HepG2 (cell line): ENCODE data around the gene ATP5F1E. TPM values are rescaled to one million over a fixed set of nuclear protein-coding genes. Genes with fewer than 3 reads are reported as not detected.

Source experiments
- ARID5B ChIP-seq: IDR thresholded peaks from 2 replicates; pipeline ENCODE4 v1.4.0; 2020; ENCODE audit warnings: mild to moderate bottlenecking, missing genetic modification reagents
- ATF1 ChIP-seq: IDR thresholded peaks from 2 replicates; pipeline ENCODE4 v1.6.1; 2016; ENCODE audit warnings: mild to moderate bottlenecking, control low read depth
- CEBPB ChIP-seq: IDR thresholded peaks from 2 replicates; pipeline ENCODE4 v1.6.1; 2011; ENCODE audit warnings: low read depth, low read length, improper control_type of control experiment, borderline replicate concordance
- EZH2 ChIP-seq: conservative IDR thresholded peaks from 2 replicates; pipeline ENCODE4 v1.6.1; 2012; ENCODE audit warnings: mild to moderate bottlenecking, low read depth, low read length, moderate library complexity
- FOXJ3 ChIP-seq: sonication (generic); formaldehyde crosslinking; IDR thresholded peaks from 2 replicates; pipeline ENCODE4 v1.4.0; 2020; ENCODE audit warnings: missing genetic modification reagents, mild to moderate bottlenecking, borderline replicate concordance
- GABPA ChIP-seq, 2 experiments: IDR thresholded peaks; 2 replicates each; pipeline ENCODE4 v1.6.1; 2011 to 2016; ENCODE audit warnings: low read depth in 2 of 2, low read length in 1 of 2, missing biosample characterization in 1 of 2, missing genetic modification characterization in 1 of 2
- IRF9 ChIP-seq: sonication (generic); formaldehyde crosslinking; IDR thresholded peaks from 2 replicates; pipeline ENCODE4 v1.8.0; 2022; ENCODE audit warnings: missing genetic modification reagents, mild to moderate bottlenecking, borderline replicate concordance
- MYNN ChIP-seq: sonication (generic); formaldehyde crosslinking; IDR thresholded peaks from 2 replicates; pipeline ENCODE4 v1.4.0; 2020; ENCODE audit warnings: mild to moderate bottlenecking, low read depth, missing genetic modification reagents
- SOX13 ChIP-seq, 3 experiments: fragments of 450-650 bp in 1 of 3; sonication (generic) in 1 of 3; formaldehyde crosslinking in 1 of 3; IDR thresholded peaks in 2 of 3; conservative IDR thresholded peaks in 1 of 3; 2 replicates each; pipeline versions ENCODE4 v1.5.0 to v1.6.1; 2016 to 2020; ENCODE audit warnings: antibody characterized with exemption in 1 of 3, mild to moderate bottlenecking in 1 of 3, missing compliant biosample characterization in 1 of 3, missing genetic modification reagents in 1 of 3, moderate library complexity in 1 of 3
- TFE3 ChIP-seq: IDR thresholded peaks from 2 replicates; pipeline ENCODE4 v1.6.1; 2016
- THRA ChIP-seq: sonication (generic); formaldehyde crosslinking; IDR thresholded peaks from 2 replicates; pipeline ENCODE4 v1.4.0; 2020; ENCODE audit warnings: missing genetic modification reagents, borderline replicate concordance
- YY1 ChIP-seq: IDR thresholded peaks from 2 replicates; pipeline ENCODE4 v1.6.1; 2011; ENCODE audit warnings: low read length, low read depth, moderate library complexity, mild to moderate bottlenecking; ENCODE audit not compliant: insufficient read depth, insufficient replicate concordance
- ZBTB3 ChIP-seq: sonication (generic); formaldehyde crosslinking; IDR thresholded peaks from 2 replicates; pipeline ENCODE4 v1.4.0; 2020; ENCODE audit warnings: low read depth, mild to moderate bottlenecking, moderate library complexity, missing genetic modification reagents, borderline replicate concordance
- ZEB1 ChIP-seq: IDR thresholded peaks from 2 replicates; pipeline ENCODE4 v1.6.1; 2012; ENCODE audit warnings: mild to moderate bottlenecking, low read depth, inconsistent platforms; ENCODE audit not compliant: insufficient replicate concordance
- ZGPAT ChIP-seq: IDR thresholded peaks from 2 replicates; pipeline ENCODE4 v1.6.1; 2016; ENCODE audit warnings: mild to moderate bottlenecking
- ZNF891 ChIP-seq: sonication (generic); formaldehyde crosslinking; IDR thresholded peaks from 2 replicates; pipeline ENCODE4 v1.5.0; 2020; ENCODE audit warnings: mild to moderate bottlenecking, missing genetic modification reagents
- polyA plus RNA-seq, 8 experiments: library from polyadenylated mRNA; depleted of rRNA in 3 of 8; stranded (reverse) in 7 of 8; unstranded in 1 of 8; fragments of >200 nt; fragmentation: Illumina TruSeq in 4 of 8; extraction: Trizol in 4 of 8; gene quantifications; 2 replicates each; pipeline versions ENCODE4 v1.2.1 to v1.2.3, GENCODE V29; 2011 to 2016; ENCODE audit warnings: low read depth in 4 of 8, missing spikeins in 1 of 8, mixed read lengths in 1 of 8; ENCODE audit not compliant: insufficient read depth in 1 of 8
- total RNA-seq, 5 experiments: library from RNA; depleted of rRNA; stranded (reverse); fragments of >200 nt; fragmentation: Illumina TruSeq; extraction: Trizol; gene quantifications; 2 replicates each; pipeline ENCODE4 v1.2.3, GENCODE V29; 2016; ENCODE audit warnings: low read depth in 1 of 5

The ATP5F1E gene
- total and polyA plus RNA-seq, 2 of the 13 experiments (the other 11 are each of a cell fraction or from before 2014, with no cell fraction given) = 121 to 134 TPM

- TF ChIP-seq ZGPAT (CRISPR knock-in tag) (no peak; the same call in 1 of the 2 replicates), ZEB1 (no peak), MYNN (CRISPR knock-in tag) (no peak), ARID5B (CRISPR knock-in tag) (no peak; the same call in 1 of the 2 replicates), YY1 (no peak), THRA (CRISPR knock-in tag) (no peak), ZNF891 (CRISPR knock-in tag) (no peak), EZH2 (no peak), TFE3 (CRISPR knock-in tag) (peak; percentile 27; the same call in 1 of the 2 replicates), ATF1 (CRISPR knock-in tag) (no peak), FOXJ3 (no peak), CEBPB (no peak), ZBTB3 (no peak), IRF9 (CRISPR knock-in tag) (no peak), GABPA (IDR thresholded peaks at IDR 0.05; ENCODE audit: low read depth, low read length) (no peak), GABPA (CRISPR knock-in tag; IDR thresholded peaks at IDR 0.05; ENCODE audit: low read depth) (peak; percentile 68), SOX13 (IDR thresholded peaks at IDR 0.05) (peak; percentile 47; the same call in 1 of the 2 replicates), SOX13 (CRISPR knock-in tag; conservative IDR thresholded peaks at IDR 0.05 in 1 of 2, IDR thresholded peaks at IDR 0.05 in 1 of 2) (peak in 1 of 2 experiments; percentile 44; a peak in 1 of 4 replicates)
These were observed 15.2 kb downstream of the ATP5F1E start (continued) for GRCh38 chr20:59016795-59017492.
